HG03439 (cell line): ENCODE results near the gene HOXC6.
"Not testable (repeated sequence)": the region's sequence is repeated elsewhere in the genome, so short reads cannot be mapped to it uniquely, and the experiment has no call there.

Experiments
- ATAC-seq: cut with Tn5 transposase; IDR thresholded peaks from one replicate; pipeline ENCODE4 v1.9.1; 2021; ENCODE audit warnings: mild to moderate bottlenecking, moderate library complexity; ENCODE audit not compliant: unreplicated experiment

Gene HOXC6

GRCh38 chr12:54052438-54053002 lies 24.3 kb downstream of the HOXC6 start:
- no peak for ATAC-seq

GRCh38 chr12:54053003-54053750 lies 24.9 kb downstream of the HOXC6 start:
- peak; percentile 59 for ATAC-seq

DNA sequence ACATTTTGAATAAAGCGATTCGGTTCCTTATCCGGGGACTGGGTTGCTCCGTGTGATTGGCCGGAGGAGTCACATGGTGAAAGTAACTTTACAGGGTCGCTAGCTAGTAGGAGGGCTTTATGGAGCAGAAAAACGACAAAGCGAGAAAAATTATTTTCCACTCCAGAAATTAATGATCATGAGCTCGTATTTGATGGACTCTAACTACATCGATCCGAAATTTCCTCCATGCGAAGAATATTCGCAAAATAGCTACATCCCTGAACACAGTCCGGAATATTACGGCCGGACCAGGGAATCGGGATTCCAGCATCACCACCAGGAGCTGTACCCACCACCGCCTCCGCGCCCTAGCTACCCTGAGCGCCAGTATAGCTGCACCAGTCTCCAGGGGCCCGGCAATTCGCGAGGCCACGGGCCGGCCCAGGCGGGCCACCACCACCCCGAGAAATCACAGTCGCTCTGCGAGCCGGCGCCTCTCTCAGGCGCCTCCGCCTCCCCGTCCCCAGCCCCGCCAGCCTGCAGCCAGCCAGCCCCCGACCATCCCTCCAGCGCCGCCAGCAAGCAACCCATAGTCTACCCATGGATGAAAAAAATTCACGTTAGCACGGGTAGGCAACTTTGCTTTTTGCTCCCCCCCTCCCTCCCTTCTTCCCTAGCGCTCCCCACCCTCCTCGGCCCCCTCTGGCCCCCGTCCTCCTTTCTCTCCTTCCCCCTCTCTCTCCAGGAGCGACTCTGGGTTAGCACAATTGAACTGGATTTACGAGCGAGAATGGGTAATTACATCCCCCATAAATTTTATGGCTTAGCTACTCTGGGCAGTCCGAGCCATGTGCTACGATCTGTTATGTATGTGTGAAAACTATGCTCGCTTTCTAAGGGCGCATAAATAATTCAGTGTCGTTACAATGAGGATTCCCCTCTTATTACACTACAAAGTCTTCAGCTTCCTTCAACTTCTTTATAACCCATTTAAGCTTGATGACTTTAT lies 25.8 kb downstream of the HOXC6 start, which contains the start of gene HOXC4:
Gene HOXC4, plus strand, starts transcription at position 85 of the 991 bp plus-strand sequence. Its CDS starts 88 bp downstream, at position 173.
- peak; percentile 43 for ATAC-seq

- no peak for ATAC-seq
These were observed 26.5 kb downstream of the HOXC6 start for GRCh38 chr12:54054742-54055194.

DNA sequence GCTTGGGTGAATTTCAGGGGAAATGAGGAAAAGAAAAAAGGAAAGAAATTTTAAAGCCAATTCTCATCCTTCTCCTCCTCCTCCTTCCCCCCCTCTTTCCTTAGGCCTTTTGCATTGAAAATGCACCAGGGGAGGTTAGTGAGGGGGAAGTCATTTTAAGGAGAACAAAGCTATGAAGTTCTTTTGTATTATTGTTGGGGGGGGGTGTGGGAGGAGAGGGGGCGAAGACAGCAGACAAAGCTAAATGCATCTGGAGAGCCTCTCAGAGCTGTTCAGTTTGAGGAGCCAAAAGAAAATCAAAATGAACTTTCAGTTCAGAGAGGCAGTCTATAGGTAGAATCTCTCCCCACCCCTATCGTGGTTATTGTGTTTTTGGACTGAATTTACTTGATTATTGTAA lies 27.3 kb downstream of the HOXC6 start:
- ATAC-seq = no peak

GRCh38 chr12:54056110-54056509 lies 27.9 kb downstream of the HOXC6 start:
- no peak for ATAC-seq

GRCh38 chr12:54058128-54058768 lies 30.0 kb downstream of the HOXC6 start:
- no peak for ATAC-seq

DNA sequence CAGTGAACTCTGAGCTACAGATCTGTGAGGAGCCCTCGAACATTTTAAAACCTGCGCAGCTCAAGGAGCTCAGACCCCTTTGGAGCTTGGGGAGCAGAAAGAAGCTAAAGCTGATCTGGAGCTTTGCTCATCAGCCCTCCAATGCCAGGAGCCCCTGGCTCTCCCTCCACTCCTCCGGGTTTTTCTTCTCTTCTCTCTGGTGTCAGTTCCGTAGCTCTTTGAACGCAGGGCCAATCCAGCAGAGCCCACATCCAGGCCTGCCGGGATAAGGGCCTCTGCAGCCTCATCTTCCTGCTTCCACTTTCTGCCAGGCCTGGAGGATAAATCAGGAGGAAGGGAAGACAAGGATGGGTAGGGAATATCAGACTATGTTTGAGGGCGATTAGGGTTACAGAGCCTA lies 31.4 kb downstream of the HOXC6 start:
- ATAC-seq = no peak

GRCh38 chr12:54060174-54060974 lies 32.1 kb downstream of the HOXC6 start:
- no peak for ATAC-seq

DNA sequence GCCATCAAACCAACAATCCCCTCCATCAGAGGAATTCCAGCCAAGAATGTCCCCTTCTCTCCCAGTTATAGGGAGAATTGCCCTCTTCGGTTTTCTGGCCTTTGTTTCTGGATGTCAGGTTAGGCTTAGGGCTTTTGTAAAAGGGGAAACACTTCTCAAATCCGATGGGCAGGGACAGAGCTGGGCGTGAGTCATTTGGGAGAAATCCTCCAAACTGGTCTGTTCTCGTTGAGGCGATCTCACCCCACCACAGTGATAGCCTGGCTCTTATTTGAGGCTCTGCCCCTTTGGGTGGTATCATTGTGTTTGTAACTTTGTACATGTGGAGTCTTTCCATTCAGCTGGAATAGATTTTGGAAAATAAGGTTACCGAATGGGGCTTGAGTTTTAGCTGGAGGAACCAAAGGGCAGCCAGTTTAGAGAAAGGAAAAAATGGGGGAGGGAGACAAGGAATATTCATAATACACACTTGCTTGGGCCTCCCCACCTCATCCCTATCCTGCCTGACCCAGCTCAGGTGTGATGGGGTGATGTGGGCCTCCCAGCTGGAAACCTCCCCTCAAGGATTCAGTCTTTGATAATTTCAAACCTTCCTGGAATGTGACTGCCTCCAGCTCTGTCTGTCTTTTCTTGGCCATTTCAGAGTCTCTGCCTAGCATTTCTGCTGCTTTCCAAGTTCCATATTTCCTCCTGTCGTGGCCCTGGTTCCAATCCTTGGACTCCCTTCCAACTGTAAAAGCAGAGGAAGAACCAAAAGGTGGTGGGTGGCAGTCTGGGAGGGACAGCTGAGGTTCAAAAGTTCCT lies 32.9 kb downstream of the HOXC6 start:
- no peak for ATAC-seq

DNA sequence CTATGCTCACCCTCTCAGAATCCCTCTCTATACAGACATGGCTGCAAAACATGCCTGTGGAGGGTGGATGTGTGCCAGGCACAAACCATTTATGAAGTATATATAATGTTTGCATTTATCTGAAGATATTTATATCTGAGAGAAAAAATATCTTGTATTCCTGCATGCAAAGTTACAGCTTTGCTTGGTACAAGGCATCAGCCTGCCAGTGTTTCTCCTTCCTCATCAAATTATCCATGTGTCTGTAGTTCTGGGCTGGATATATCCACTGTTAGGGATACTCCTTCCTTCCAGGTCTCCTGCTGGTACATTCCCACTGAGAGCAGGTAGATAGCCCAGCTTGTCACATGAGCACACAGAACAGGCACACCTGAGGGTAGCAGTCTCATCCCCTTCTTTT lies 37.4 kb downstream of the HOXC6 start:
- no peak for ATAC-seq

GRCh38 chr12:54066408-54066807 lies 38.2 kb downstream of the HOXC6 start:
- no peak for ATAC-seq

- ATAC-seq = no peak
These were observed 40.3 kb downstream of the HOXC6 start for GRCh38 chr12:54068418-54069070.

DNA sequence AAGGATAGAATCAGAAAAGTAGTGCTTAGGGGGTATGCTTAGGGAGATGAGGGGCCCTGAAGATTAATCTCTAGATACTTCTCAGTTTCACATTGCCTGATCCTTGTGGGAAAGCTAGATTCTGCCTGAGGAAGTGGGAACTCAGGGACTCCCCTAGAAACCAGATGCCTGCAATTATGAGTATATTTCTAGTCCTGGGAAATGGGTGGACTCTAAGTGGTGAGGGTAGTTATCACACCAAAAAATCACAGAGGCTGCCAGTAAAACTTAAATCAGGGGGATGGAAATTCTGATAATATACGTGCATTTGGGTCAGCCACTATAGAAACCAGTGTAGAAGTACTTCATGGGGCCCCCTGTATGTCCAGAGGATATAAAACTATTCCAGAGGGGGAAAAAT lies 43.7 kb downstream of the HOXC6 start:
- ATAC-seq = no peak

DNA sequence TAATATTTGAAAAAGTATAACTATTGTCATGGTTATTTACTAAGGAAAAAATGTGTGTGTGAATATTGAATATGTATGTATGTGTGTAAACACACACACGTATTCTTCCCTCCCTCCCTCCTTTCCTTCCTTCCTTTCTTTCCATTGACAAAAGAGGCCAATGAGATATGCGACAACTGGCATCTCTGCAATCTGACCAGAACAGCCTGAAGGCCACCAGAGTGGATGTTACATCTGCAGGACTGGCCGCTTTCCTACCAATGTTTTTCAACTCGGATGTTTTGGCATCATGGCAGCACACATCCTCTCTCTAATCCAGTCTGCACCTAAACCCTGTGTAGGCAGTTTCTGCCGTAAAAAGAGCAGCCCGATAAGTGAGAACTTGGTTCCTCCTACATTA lies 46.1 kb downstream of the HOXC6 start:
- ATAC-seq = no peak

- ATAC-seq = no peak
These were observed 47.2 kb downstream of the HOXC6 start for GRCh38 chr12:54075409-54075808.

- no peak for ATAC-seq
These were observed 47.7 kb downstream of the HOXC6 start for GRCh38 chr12:54075974-54076373.

GRCh38 chr12:54077843-54078242 lies 49.6 kb downstream of the HOXC6 start:
- not testable (repeated sequence) for ATAC-seq

DNA sequence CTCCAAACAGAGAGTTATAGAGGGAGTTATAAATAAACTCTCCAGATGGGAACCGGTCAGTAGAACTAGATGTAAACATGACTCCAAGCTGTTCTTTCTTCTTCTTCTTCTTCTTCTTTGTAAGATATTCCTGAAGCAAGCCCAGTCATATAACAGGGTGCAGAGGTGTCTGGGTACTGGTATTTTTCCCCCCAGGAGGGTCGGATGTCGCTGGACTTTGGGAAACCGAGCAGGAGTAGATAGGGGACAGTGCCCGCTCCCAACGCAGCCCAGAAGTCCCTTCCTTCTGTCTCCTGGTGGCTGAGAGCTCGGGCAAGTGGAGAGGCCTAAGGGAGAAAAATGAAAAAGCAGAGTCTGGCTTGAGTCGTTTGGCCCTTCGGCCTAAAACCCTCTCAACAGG lies 50.9 kb downstream of the HOXC6 start:
- ATAC-seq = not testable (repeated sequence)
